HG02884 (cell line): ENCODE data around the gene ZNF708.
"Not testable (repeated sequence)": the region's sequence is repeated elsewhere in the genome, so short reads cannot be mapped to it uniquely, and the experiment has no call there.

Experiments used
- ATAC-seq: cut with Tn5 transposase; IDR thresholded peaks from one replicate; pipeline ENCODE4 v1.9.1; 2021; ENCODE audit warnings: mild to moderate bottlenecking, moderate library complexity; ENCODE audit not compliant: unreplicated experiment

ZNF708 gene

GRCh38 chr19:21260164-21260847 lies 68.9 kb downstream of the ZNF708 start:
- no peak for ATAC-seq

- not testable (repeated sequence) for ATAC-seq
Measured at GRCh38 chr19:21259421-21260124, 69.6 kb downstream of the ZNF708 start.

GRCh38 chr19:21256722-21257121 lies 72.5 kb downstream of the ZNF708 start:
- no peak for ATAC-seq
